Endothelial cell of umbilical vein (primary cell): Measurements from ENCODE around the gene SRD5A1. TPM values are rescaled to one million over a fixed set of nuclear protein-coding genes. Genes with fewer than 3 reads are reported as not detected.

Experiments
- BruUV-seq: library from RNA; stranded (reverse); fragments of 400-500 nt; replicated peaks from 2 replicates; lab custom pipeline; 2021; lab: Mats Ljungman, UMichigan
- CTCF ChIA-PET: fragments of 300-600, 350-600 bp; sonication (Branson Sonifier 250); formaldehyde crosslinking; loops from one replicate; lab custom pipeline; 2021; ENCODE audit warnings: antibody characterized with exemption, inconsistent platforms; lab: Charles Lee
- POLR2A ChIA-PET: fragments of 300-600, 350-600 bp; sonication (Branson Sonifier 250); formaldehyde crosslinking; loops from one replicate; lab custom pipeline; 2021; ENCODE audit warnings: antibody characterized with exemption, inconsistent platforms; lab: Charles Lee
- DNase-seq: peaks from one replicate; pipeline ENCODE4 v3.0.0-alpha.2; 2011; ENCODE audit warnings: low read depth, low spot score
- FAIRE-seq: peaks from 2 replicates; lab custom pipeline; 2011; peaks lifted over from hg19 to GRCh38; lab: Jason Lieb, UNC
- H2AFZ ChIP-seq: 2 replicates; pipeline ENCODE4 v1.6.0; 2012; ENCODE audit warnings: low read depth, low read length, control low read depth, inconsistent platforms
- H3K27ac ChIP-seq: 2 replicates; pipeline ENCODE4 v1.5.1; 2011; ENCODE audit warnings: low read depth, mild to moderate bottlenecking, control low read depth, low read length, moderate library complexity; ENCODE audit not compliant: insufficient read depth
- H3K27me3 ChIP-seq, 2 experiments: 2 replicates each; pipeline versions ENCODE4 v1.6.0 to v1.6.1; 2011; ENCODE audit warnings: low read length in 2 of 2, mixed read lengths in 1 of 2; ENCODE audit not compliant: control insufficient read depth in 2 of 2, insufficient read depth in 2 of 2
- H3K36me3 ChIP-seq, 2 experiments: 2 replicates in 1 of 2; 3 replicates in 1 of 2; pipeline ENCODE4 v1.5.1; 2011; ENCODE audit warnings: low read length in 2 of 2, mild to moderate bottlenecking in 1 of 2, moderate library complexity in 1 of 2; ENCODE audit not compliant: control insufficient read depth in 2 of 2, insufficient read depth in 2 of 2; ENCODE audit errors: extremely low read depth in 1 of 2
- H3K4me1 ChIP-seq: 3 replicates; pipeline ENCODE4 v1.5.1; 2011; ENCODE audit warnings: mild to moderate bottlenecking, low read length; ENCODE audit not compliant: control insufficient read depth, insufficient read depth; ENCODE audit errors: extremely low read depth
- H3K4me2 ChIP-seq: 2 replicates; pipeline ENCODE4 v1.6.1; 2011; ENCODE audit warnings: low read length, control low read depth, mixed read lengths; ENCODE audit not compliant: insufficient read depth
- H3K4me3 ChIP-seq, 3 experiments: fragments of 200-600 bp in 1 of 3; sonication (generic), shearing (Covaris generic) in 1 of 3; replicated peaks in 1 of 3; 2 replicates each; pipeline ENCODE4 v1.5.1; 2011 to 2016; ENCODE audit warnings: control low read depth in 3 of 3, low read length in 3 of 3, mild to moderate bottlenecking in 2 of 3, inconsistent platforms in 1 of 3, low read depth in 1 of 3, moderate library complexity in 1 of 3; ENCODE audit not compliant: insufficient read depth in 1 of 3
- H3K79me2 ChIP-seq: 2 replicates; pipeline ENCODE4 v1.6.0; 2012; ENCODE audit warnings: low read length, inconsistent platforms; ENCODE audit not compliant: control insufficient read depth, insufficient read depth
- H3K9ac ChIP-seq: replicated peaks from 2 replicates; pipeline ENCODE3; 2011; ENCODE audit warnings: low read length, control low read depth; ENCODE audit not compliant: insufficient read depth; ENCODE audit errors: extremely low read depth
- H3K9me1 ChIP-seq: replicated peaks from 3 replicates; pipeline ENCODE4 v1.6.0; 2011; ENCODE audit warnings: mild to moderate bottlenecking, low read length; ENCODE audit not compliant: control insufficient read depth, insufficient read depth; ENCODE audit errors: extremely low read depth
- H3K9me3 ChIP-seq: replicated peaks from 2 replicates; pipeline ENCODE4 v1.5.1; 2012; ENCODE audit warnings: low read length, inconsistent platforms; ENCODE audit not compliant: control insufficient read depth, insufficient read depth
- H4K20me1 ChIP-seq: replicated peaks from 2 replicates; pipeline ENCODE3; 2011; ENCODE audit warnings: mild to moderate bottlenecking, low read length; ENCODE audit not compliant: control insufficient read depth, insufficient read depth; ENCODE audit errors: extremely low read depth
- CTCF ChIP-seq, 2 donors: IDR thresholded peaks; 1 replicate in 1 of 2; 2 replicates in 1 of 2; pipeline ENCODE4 v1.5.1; 2011; ENCODE audit warnings: low read length in 2 of 2, mild to moderate bottlenecking in 2 of 2, moderate library complexity in 2 of 2, control low read depth in 1 of 2, inconsistent platforms in 1 of 2, low read depth in 1 of 2; ENCODE audit not compliant: insufficient read depth in 1 of 2; ENCODE audit errors: extremely low read depth in 1 of 2
- EZH2 ChIP-seq: IDR thresholded peaks from 2 replicates; pipeline ENCODE4 v1.6.1; 2012; ENCODE audit warnings: borderline replicate concordance, low read depth, mild to moderate bottlenecking, moderate library complexity, low read length, inconsistent platforms; ENCODE audit not compliant: severe bottlenecking
- FOS ChIP-seq: IDR thresholded peaks from 2 replicates; pipeline ENCODE4 v1.6.1; 2011; ENCODE audit warnings: mild to moderate bottlenecking, low read length, moderate library complexity, borderline replicate concordance; ENCODE audit not compliant: insufficient read depth
- GATA2 ChIP-seq: IDR thresholded peaks from 2 replicates; pipeline ENCODE4 v1.7.0; 2011; ENCODE audit warnings: low read depth, mild to moderate bottlenecking, moderate library complexity, mixed read lengths, low read length; ENCODE audit not compliant: insufficient read length, insufficient read depth
- JUN ChIP-seq: IDR thresholded peaks from 2 replicates; pipeline ENCODE4 v1.6.1; 2011; ENCODE audit warnings: borderline replicate concordance, low read depth; ENCODE audit not compliant: insufficient read length, insufficient read depth
- MAX ChIP-seq: IDR thresholded peaks from 2 replicates; pipeline ENCODE4 v1.6.1; 2011; ENCODE audit not compliant: insufficient read depth, insufficient read length
- MYC ChIP-seq: IDR thresholded peaks from one replicate; pipeline ENCODE4 v1.6.1; 2011; ENCODE audit warnings: mild to moderate bottlenecking, low read depth, low read length
- POLR2A ChIP-seq: IDR thresholded peaks from 2 replicates; pipeline ENCODE4 v1.6.1; 2012; ENCODE audit warnings: low read depth, mild to moderate bottlenecking, control low read depth, low read length
- POLR2AphosphoS5 ChIP-seq: IDR thresholded peaks from 2 replicates; pipeline ENCODE4 v1.6.1; 2012; ENCODE audit warnings: low read depth, mild to moderate bottlenecking, control low read depth, low read length, moderate library complexity; ENCODE audit not compliant: insufficient read depth
- dilution Hi-C: fragments of 300-500 bp; cut with MboI; formaldehyde crosslinking; loops from one replicate; pipeline ENCODE4 v1.15.0; 2019; ENCODE audit warnings: low sequenced_read_pairs; ENCODE audit not compliant: extremely low pct_ligation_motif_present
- intact Hi-C: fragments of 100-400 bp; cut with micrococcal nuclease; formaldehyde crosslinking; loops from one replicate; pipeline ENCODE4 v1.10.0; 2022
- polyA plus RNA-seq, 4 experiments: library from polyadenylated mRNA; depleted of rRNA in 3 of 4; stranded (reverse) in 3 of 4; unstranded in 1 of 4; fragments of >200 nt; gene quantifications; 2 replicates each; pipeline versions ENCODE4 v1.2.1 to v1.2.3, GENCODE V29; 2011 to 2012; ENCODE audit warnings: missing spikeins in 1 of 4
- total RNA-seq: library from RNA; stranded (reverse); gene quantifications from 2 replicates; pipeline ENCODE4 v1.2.3, GENCODE V29; 2021

Gene SRD5A1
- total and polyA plus RNA-seq, 2 donors (not counting 3 experiments of a cell fraction or from before 2014, with no cell fraction given), result 11.6 to 14.8 TPM

GRCh38 chr5:6633469-6634245 lies 417 bp downstream of the SRD5A1 start:
- no peaks in the 10 kb centered on the region for H3K9me3 ChIP-seq
- H3K27ac ChIP-seq, result no peak overlapping the region
- H3K4me3 ChIP-seq, result peak overlapping the region; percentile 74 to 90 (median 79)
- no peaks in the 10 kb centered on the region for H3K27me3 ChIP-seq
- ChIA-PET POLR2A (interaction anchor here (0.7 to 2.0 kb wide), 6 partner anchors 9 to 99 kb away, joined by 3 to 9 read pairs (median 3); partner anchors contain the start of gene TENT4A), CTCF (interaction anchor here (1.0 to 4.6 kb wide), 7 partner anchors 9 to 111 kb away, joined by 3 to 59 read pairs (median 5); partner anchors contain the start of gene TENT4A)
- TF ChIP-seq MAX, result peak; percentile 39
- TF ChIP-seq FOS, result no peak
- intact Hi-C loops (loop anchor here (1.0 to 2.0 kb wide), 5 partner anchors 79 to 255 kb away; partner anchors contain the start of gene MED10), dilution Hi-C loops (loop anchor here (25.0 kb wide), 1 partner anchor 104 kb away; no protein-coding TSS in a partner anchor)
- H3K79me2 ChIP-seq, result peaks cover 55% of the 10 kb centered on the region
- H4K20me1 ChIP-seq, result peaks cover 2% of the 10 kb centered on the region
- no peaks in the 10 kb centered on the region for H3K9me1 ChIP-seq
- peaks cover 5 to 18% of the 10 kb centered on the region in 2 experiments for H3K36me3 ChIP-seq
- H3K9ac ChIP-seq, result peak overlapping the region; percentile 97
- H3K4me1 ChIP-seq, result peaks cover 19% of the 10 kb centered on the region
- H3K4me2 ChIP-seq, result peak overlapping the region; percentile 45
- DNase-seq (no peak), FAIRE-seq (peak; percentile 21)
- peak overlapping the region; percentile 90 for H2AFZ ChIP-seq
- no TSS peak for BruUV-seq

GRCh38 chr5:6634306-6634705 lies 1.1 kb downstream of the SRD5A1 start:
- peaks cover under 1% of the 10 kb centered on the region for H4K20me1 ChIP-seq
- CTCF ChIA-PET, result interaction anchor here (4.6 kb wide), 1 partner anchor 111 kb away, joined by 59 read pairs; no protein-coding TSS in a partner anchor
- intact Hi-C loops, result no loop called here

More at GRCh38 chr5:6634306-6634705, 1.1 kb downstream of the SRD5A1 start:
- dilution Hi-C loops, result loop anchor here (25.0 kb wide), 1 partner anchor 103 kb away; no protein-coding TSS in a partner anchor
- no peaks in the 10 kb centered on the region for H3K9me3 ChIP-seq
- peaks cover 19% of the 10 kb centered on the region for H3K4me1 ChIP-seq
- H3K4me3 ChIP-seq, result peak overlapping the region in 2 of 3 experiments; percentile 74 to 79
- peaks cover 3 to 16% of the 10 kb centered on the region in 2 experiments for H3K36me3 ChIP-seq
- POLR2A ChIA-PET, result interaction anchor here (0.7 kb wide), 1 partner anchor 115 kb away, joined by 3 read pairs; no protein-coding TSS in a partner anchor
- TF ChIP-seq FOS (no peak), MAX (no peak), JUN (no peak), MYC (no peak), GATA2 (no peak), POLR2A (no peak), EZH2 (no peak), CTCF (IDR thresholded peaks at IDR 0.05; ENCODE audit: extremely low read depth in 1 of 2, insufficient read depth in 1 of 2, low read depth in 1 of 2, low read length in 2 of 2) (no peak), POLR2AphosphoS5 (no peak)
- H3K79me2 ChIP-seq, result peaks cover 52% of the 10 kb centered on the region
- peak overlapping the region; percentile 63 for H3K9ac ChIP-seq
- peak overlapping the region; percentile 57 for H3K4me2 ChIP-seq
- H3K27me3 ChIP-seq, result no peaks in the 10 kb centered on the region
- H2AFZ ChIP-seq, result no peak overlapping the region
- FAIRE-seq (no peak), DNase-seq (no peak)
- no TSS peak for BruUV-seq
- no peak overlapping the region for H3K27ac ChIP-seq
- no peaks in the 10 kb centered on the region for H3K9me1 ChIP-seq
